Measurements from ENCODE around the gene MTARC1. TPM values are rescaled to one million over a fixed set of nuclear protein-coding genes. Genes with fewer than 3 reads are reported as not detected.

MTARC1 gene
- total and polyA plus RNA-seq, 2 of the 4 experiments (the other 2 are of a cell fraction) = 0.18 to 0.55 TPM

DNA sequence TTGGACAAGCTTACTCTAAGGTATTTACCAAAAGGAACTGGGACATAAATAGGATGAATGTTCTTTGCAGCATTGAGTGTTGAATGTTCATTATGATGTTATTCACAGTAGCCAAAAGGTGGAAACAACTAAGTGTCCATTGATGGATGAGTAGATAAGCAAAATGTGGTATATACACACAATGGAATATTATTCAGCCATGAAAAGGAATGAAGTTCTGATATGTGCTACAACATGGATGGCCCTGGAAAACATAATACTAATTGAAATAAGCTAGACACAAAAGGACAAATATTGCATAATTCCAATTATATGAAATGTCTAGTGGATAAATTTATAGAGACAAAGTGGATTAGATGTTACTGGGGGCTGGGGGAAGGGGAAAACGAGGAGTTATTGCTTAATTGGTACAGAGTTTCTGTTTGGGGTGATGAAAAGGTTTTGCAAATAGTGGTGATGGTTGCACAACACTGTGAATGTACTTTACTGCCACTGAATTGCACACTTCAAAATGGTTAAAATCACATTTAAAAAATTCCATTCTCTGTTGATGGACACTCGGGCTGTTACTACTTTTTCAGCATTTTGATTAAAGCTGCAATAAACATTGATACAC is 2.9 kb downstream of the MTARC1 start:
- Histone ChIP-seq H3K9me3 (ENCODE audit: control insufficient read depth, insufficient read depth, low read length) (no peaks in the 10 kb centered on the region), H4K8ac (ENCODE audit: low read depth in 2 of 2, low read length in 2 of 2) (no peak overlapping the region), H3K14ac (replicated peaks; ENCODE audit: low read depth, low read length) (no peak overlapping the region), H3K9ac (ENCODE audit: low read depth, low read length) (no peak overlapping the region), H3K4me1 (ENCODE audit: control insufficient read depth, insufficient read depth, low read length) (no peaks in the 10 kb centered on the region), H3K4me3 (ENCODE audit: insufficient read depth, low read depth, low read length) (no peak overlapping the region), H2AK9ac (replicated peaks; ENCODE audit: low read depth, low read length, poor library complexity) (no peak overlapping the region), H4K91ac (ENCODE audit: insufficient read depth, low read depth, low read length) (no peak overlapping the region), H3K27me3 (ENCODE audit: control insufficient read depth, insufficient read depth, low read length) (no peaks in the 10 kb centered on the region; the same call in 1 of the 2 replicates), H2BK15ac (ENCODE audit: low read depth, low read length) (no peak overlapping the region), H2BK20ac (ENCODE audit: low read depth, low read length) (no peak overlapping the region), H3K56ac (ENCODE audit: extremely low read depth, insufficient read depth, low read length) (no peak overlapping the region), H2BK5ac (ENCODE audit: low read depth, low read length, poor library complexity, severe bottlenecking) (no peak overlapping the region), H3K18ac (ENCODE audit: low read depth, low read length) (no peak overlapping the region), H2AFZ (replicated peaks; ENCODE audit: low read length, poor library complexity) (no peak overlapping the region), H2AK5ac (ENCODE audit: low read depth, low read length) (no peak overlapping the region), H4K5ac (ENCODE audit: low read depth, low read length) (no peak overlapping the region), H3K9me1 (ENCODE audit: insufficient read depth, low read length) (no peaks in the 10 kb centered on the region), H3K27ac (ENCODE audit: insufficient read depth, low read length) (no peak overlapping the region), H3K4ac (ENCODE audit: low read depth, low read length) (no peak overlapping the region), H3K79me1 (ENCODE audit: low read depth in 1 of 2, low read length in 2 of 2) (no peaks in the 10 kb centered on the region), H3K4me2 (ENCODE audit: low read depth, low read length) (no peak overlapping the region), H2BK120ac (ENCODE audit: low read depth, low read length) (no peak overlapping the region), H3K36me3 (ENCODE audit: control insufficient read depth, insufficient read depth, low read length) (no peaks in the 10 kb centered on the region), H3K23ac (ENCODE audit: low read depth, low read length) (no peak overlapping the region), H4K20me1 (ENCODE audit: insufficient read depth, low read length) (no peaks in the 10 kb centered on the region)
- dilution Hi-C loops (cut with HindIII; ENCODE audit: low sequenced_read_pairs, unreplicated experiment) (no loop called here), intact Hi-C loops (cut with micrococcal nuclease) (no loop called here), in situ Hi-C loops (cut with MboI; ENCODE audit: low sequenced_read_pairs) (no loop called here)
- no TSS peak for BruUV-seq (replicated peaks)
- ATAC-seq (ENCODE audit: low read depth) (no peak), DNase-seq (no peak)
- POLR2A ChIA-PET (ENCODE audit: unreplicated experiment) = interaction anchor here (0.5 kb wide), 1 partner anchor 1582 kb away, joined by 3 read pairs; no protein-coding TSS in a partner anchor
- CTCF ChIA-PET = no interaction called here
- WGBS, 2 experiments (ENCODE audit: extremely low coverage in 2 of 2, insufficient read length in 1 of 2) = no CpG with 5 or more reads among the region's 2 CpGs
- TF ChIP-seq CEBPB (IDR thresholded peaks at IDR 0.05; ENCODE audit: low read depth, low read length) (peak; percentile 50; the same call in 1 of the 2 replicates), MXI1 (IDR thresholded peaks at IDR 0.05; ENCODE audit: borderline replicate concordance, low read depth, low read length) (no peak), BHLHE40 (IDR thresholded peaks at IDR 0.05; ENCODE audit: low read depth, low read length) (no peak), FOS (IDR thresholded peaks at IDR 0.05; ENCODE audit: low read depth, low read length) (no peak)

Measured in IMR-90 (cell line).